ENCODE results near the gene CTSD. TPM values are rescaled to one million over a fixed set of nuclear protein-coding genes. Genes with fewer than 3 reads are reported as not detected.

Gene CTSD
- total RNA-seq, 1 experiment from 2014 or later: 127 TPM

DNA sequence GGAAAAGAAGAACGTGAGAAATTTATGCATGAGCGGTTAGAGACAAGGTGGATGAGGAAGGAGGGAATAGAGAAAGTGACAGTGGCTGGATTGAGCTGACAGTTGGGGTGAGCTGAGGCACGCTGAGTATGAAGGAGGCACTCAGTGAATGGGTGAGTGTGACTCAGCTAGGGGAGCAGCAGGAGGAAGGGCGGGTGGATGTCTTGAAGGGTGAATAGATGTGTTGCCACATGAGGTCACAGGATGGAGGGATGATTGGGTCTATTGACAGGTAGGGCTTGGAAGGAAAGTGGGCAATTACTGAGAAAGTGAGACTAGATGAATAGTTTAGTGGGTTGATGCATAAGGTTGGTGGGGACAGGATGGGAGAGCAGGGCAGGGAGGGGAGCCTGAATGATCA lies 21.4 kb downstream of the CTSD start:
- no peaks in the 10 kb centered on the region for H3K4me1 ChIP-seq (ENCODE audit: control insufficient read depth in 1 of 2, insufficient read depth in 2 of 2, low read length in 2 of 2)
- H3K36me3 ChIP-seq (ENCODE audit: control insufficient read depth in 1 of 2, insufficient read depth in 2 of 2, low read length in 2 of 2): no peaks in the 10 kb centered on the region
- no peaks in the 10 kb centered on the region for H4K20me1 ChIP-seq (ENCODE audit: insufficient read depth)
- H3K4me3 ChIP-seq (replicated peaks in 1 of 2; ENCODE audit: low read depth in 1 of 2, low read length in 2 of 2): no peak overlapping the region
- no peak; the same call in 1 of the 2 replicates for ATAC-seq
- H3K79me2 ChIP-seq (ENCODE audit: insufficient read depth, low read length): no peaks in the 10 kb centered on the region
- intact Hi-C loops (cut with micrococcal nuclease): no loop called here
- ChIA-PET CTCF (no interaction called here), RAD21 (ENCODE audit: low non-redundant PET in 1 of 2, low total read pairs in 2 of 2, uncharacterized antibody in 2 of 2, unreplicated experiment in 2 of 2) (no interaction called here), POLR2A (no interaction called here)
- BruUV-seq (replicated peaks): no TSS peak
- H3K9me3 ChIP-seq (ENCODE audit: control insufficient read depth in 1 of 2, insufficient read depth in 1 of 2, low read depth in 1 of 2, low read length in 2 of 2): peaks cover 2 to 4% of the 10 kb centered on the region in 2 experiments; a peak in 3 of 4 replicates
- no peak overlapping the region for H3K9ac ChIP-seq (ENCODE audit: low read length)
- no peak overlapping the region for H3K4me2 ChIP-seq (ENCODE audit: low read length)
- TF ChIP-seq CEBPB (IDR thresholded peaks at IDR 0.05; ENCODE audit: low read depth) (no peak), MAX (IDR thresholded peaks at IDR 0.05) (no peak), SRF (IDR thresholded peaks at IDR 0.05; ENCODE audit: low read depth) (no peak), EGR1 (IDR thresholded peaks at IDR 0.05; ENCODE audit: low read depth) (no peak), ELF1 (IDR thresholded peaks at IDR 0.05; ENCODE audit: borderline replicate concordance, low read depth) (no peak), EZH2phosphoT487 (IDR thresholded peaks at IDR 0.05; ENCODE audit: borderline replicate concordance) (no peak), FOSL1 (IDR thresholded peaks at IDR 0.05; ENCODE audit: low read depth) (no peak), ZFX (IDR thresholded peaks at IDR 0.05) (no peak)
- TF ChIP-seq, protein P1, sequence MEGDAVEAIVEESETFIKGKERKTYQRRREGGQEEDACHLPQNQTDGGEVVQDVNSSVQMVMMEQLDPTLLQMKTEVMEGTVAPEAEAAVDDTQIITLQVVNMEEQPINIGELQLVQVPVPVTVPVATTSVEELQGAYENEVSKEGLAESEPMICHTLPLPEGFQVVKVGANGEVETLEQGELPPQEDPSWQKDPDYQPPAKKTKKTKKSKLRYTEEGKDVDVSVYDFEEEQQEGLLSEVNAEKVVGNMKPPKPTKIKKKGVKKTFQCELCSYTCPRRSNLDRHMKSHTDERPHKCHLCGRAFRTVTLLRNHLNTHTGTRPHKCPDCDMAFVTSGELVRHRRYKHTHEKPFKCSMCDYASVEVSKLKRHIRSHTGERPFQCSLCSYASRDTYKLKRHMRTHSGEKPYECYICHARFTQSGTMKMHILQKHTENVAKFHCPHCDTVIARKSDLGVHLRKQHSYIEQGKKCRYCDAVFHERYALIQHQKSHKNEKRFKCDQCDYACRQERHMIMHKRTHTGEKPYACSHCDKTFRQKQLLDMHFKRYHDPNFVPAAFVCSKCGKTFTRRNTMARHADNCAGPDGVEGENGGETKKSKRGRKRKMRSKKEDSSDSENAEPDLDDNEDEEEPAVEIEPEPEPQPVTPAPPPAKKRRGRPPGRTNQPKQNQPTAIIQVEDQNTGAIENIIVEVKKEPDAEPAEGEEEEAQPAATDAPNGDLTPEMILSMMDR (IDR thresholded peaks at IDR 0.05 in 2 of 3, conservative IDR thresholded peaks at IDR 0.05 in 1 of 3; ENCODE audit: borderline replicate concordance in 1 of 3, insufficient read depth in 1 of 3, low read depth in 2 of 3, low read length in 2 of 3): no peak
- no peak overlapping the region for H3K27ac ChIP-seq (ENCODE audit: low read depth, low read length)
- DNase-seq (ENCODE audit: low read depth, low spot score): no peak
- no peaks in the 10 kb centered on the region for H3K9me2 ChIP-seq (ENCODE audit: insufficient read depth)
- H3K27me3 ChIP-seq (ENCODE audit: insufficient read depth, low read length): peaks cover 12% of the 10 kb centered on the region; the same call in 1 of the 2 replicates
- no peak overlapping the region for H2AFZ ChIP-seq (ENCODE audit: low read depth, low read length, poor library complexity, severe bottlenecking)

DNA sequence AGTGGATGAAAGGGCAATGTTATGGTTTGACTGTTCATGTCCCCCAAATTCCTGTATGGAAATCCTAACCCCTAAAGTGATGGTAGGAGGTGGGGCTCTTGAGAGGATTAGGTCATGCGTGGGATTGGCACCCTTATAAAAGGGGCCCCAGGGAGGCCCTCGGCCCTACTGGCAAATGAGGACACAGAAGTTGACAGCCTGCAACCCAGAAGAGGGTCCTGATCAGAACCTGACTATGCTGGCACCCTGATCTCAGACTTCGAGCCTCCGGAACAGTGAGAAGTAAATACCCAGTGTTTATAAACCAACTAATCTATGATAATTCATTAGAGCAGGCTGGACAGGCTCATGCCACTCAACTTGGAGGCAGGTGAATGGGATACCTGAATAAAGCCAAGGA lies 22.0 kb downstream of the CTSD start:
- no peak overlapping the region for H2AFZ ChIP-seq (ENCODE audit: low read depth, low read length, poor library complexity, severe bottlenecking)
- peaks cover 12% of the 10 kb centered on the region; the same call in 1 of the 2 replicates for H3K27me3 ChIP-seq (ENCODE audit: insufficient read depth, low read length)
- H3K4me3 ChIP-seq (replicated peaks in 1 of 2; ENCODE audit: low read depth in 1 of 2, low read length in 2 of 2): no peak overlapping the region
- no TSS peak for BruUV-seq (replicated peaks)
- ChIA-PET RAD21 (ENCODE audit: low non-redundant PET in 1 of 2, low total read pairs in 2 of 2, uncharacterized antibody in 2 of 2, unreplicated experiment in 2 of 2) (no interaction called here), POLR2A (no interaction called here), CTCF (no interaction called here)
- H3K4me1 ChIP-seq (ENCODE audit: control insufficient read depth in 1 of 2, insufficient read depth in 2 of 2, low read length in 2 of 2): no peaks in the 10 kb centered on the region
- DNase-seq (ENCODE audit: low read depth, low spot score) (no peak), ATAC-seq (no peak)
- H3K27ac ChIP-seq (ENCODE audit: low read depth, low read length): no peak overlapping the region
- no peak overlapping the region for H3K9ac ChIP-seq (ENCODE audit: low read length)
- H3K4me2 ChIP-seq (ENCODE audit: low read length): no peak overlapping the region
- no peaks in the 10 kb centered on the region for H3K79me2 ChIP-seq (ENCODE audit: insufficient read depth, low read length)
- H3K9me2 ChIP-seq (ENCODE audit: insufficient read depth): no peaks in the 10 kb centered on the region
- no peaks in the 10 kb centered on the region for H3K36me3 ChIP-seq (ENCODE audit: control insufficient read depth in 1 of 2, insufficient read depth in 2 of 2, low read length in 2 of 2)
- H3K9me3 ChIP-seq (ENCODE audit: control insufficient read depth in 1 of 2, insufficient read depth in 1 of 2, low read depth in 1 of 2, low read length in 2 of 2): peaks cover 6 to 11% of the 10 kb centered on the region in 2 experiments; a peak in 3 of 4 replicates
- no peaks in the 10 kb centered on the region for H4K20me1 ChIP-seq (ENCODE audit: insufficient read depth)
- intact Hi-C loops (cut with micrococcal nuclease): no loop called here
- no peak for TF ChIP-seq YY1 (IDR thresholded peaks at IDR 0.05; ENCODE audit: extremely low read depth, insufficient replicate concordance, low read depth, low read length)
- TF ChIP-seq MAX (IDR thresholded peaks at IDR 0.05): no peak
- no peak for TF ChIP-seq CEBPB (IDR thresholded peaks at IDR 0.05; ENCODE audit: low read depth)
- no peak for TF ChIP-seq SRF (IDR thresholded peaks at IDR 0.05; ENCODE audit: low read depth)
- TF ChIP-seq, protein P1 (IDR thresholded peaks at IDR 0.05 in 2 of 3, conservative IDR thresholded peaks at IDR 0.05 in 1 of 3; ENCODE audit: borderline replicate concordance in 1 of 3, insufficient read depth in 1 of 3, low read depth in 2 of 3, low read length in 2 of 3): no peak
- no peak for TF ChIP-seq SIN3A (IDR thresholded peaks at IDR 0.05; ENCODE audit: low read depth)
- TF ChIP-seq ATF3 (IDR thresholded peaks at IDR 0.05): no peak
- no peak for TF ChIP-seq CBX3 (IDR thresholded peaks at IDR 0.05; ENCODE audit: low read depth)
- TF ChIP-seq EZH2 (IDR thresholded peaks at IDR 0.05): no peak
- no peak for TF ChIP-seq FOSL1 (IDR thresholded peaks at IDR 0.05; ENCODE audit: low read depth)
- no peak for TF ChIP-seq EZH2phosphoT487 (IDR thresholded peaks at IDR 0.05; ENCODE audit: borderline replicate concordance)
- TF ChIP-seq ELF1 (IDR thresholded peaks at IDR 0.05; ENCODE audit: borderline replicate concordance, low read depth): no peak
- TF ChIP-seq POLR2AphosphoS5 (IDR thresholded peaks at IDR 0.05; ENCODE audit: low read depth, low read length): no peak
- no peak for TF ChIP-seq JUND (IDR thresholded peaks at IDR 0.05)

Data from HCT116 (cell line).